OCI-LY7 (cell line): ENCODE measurements around the gene OTOF. TPM values are rescaled to one million over a fixed set of nuclear protein-coding genes. Genes with fewer than 3 reads are reported as not detected.

Source experiments
- BruUV-seq: library from RNA; stranded (reverse); fragments of 400-500 nt; replicated peaks from 2 replicates; lab custom pipeline; 2021; lab: Mats Ljungman, UMichigan
- CTCF ChIA-PET: fragments of 300-600 bp; sonication (Branson Sonifier 250); formaldehyde crosslinking; loops from one replicate; lab custom pipeline; 2022; ENCODE audit warnings: antibody characterized with exemption; ENCODE audit not compliant: unreplicated experiment; lab: Charles Lee
- POLR2A ChIA-PET: fragments of 300-600 bp; sonication (Branson Sonifier 250); formaldehyde crosslinking; loops from one replicate; lab custom pipeline; 2022; ENCODE audit warnings: antibody characterized with exemption; lab: Charles Lee
- DNase-seq: peaks from one replicate; pipeline ENCODE4 v3.0.0-alpha.2; 2015; ENCODE audit warnings: low spot score
- H2AFZ ChIP-seq: fragments of 200-600 bp; sonication (generic), shearing (Covaris generic); 2 replicates; pipeline ENCODE4 v1.6.1; 2014; ENCODE audit warnings: mild to moderate bottlenecking, antibody characterized with exemption, low read length, moderate library complexity
- H3K27ac ChIP-seq: fragments of 200-600 bp; sonication (generic); 2 replicates; pipeline ENCODE4 v1.5.1; 2014; ENCODE audit warnings: mixed run types, low read depth, mild to moderate bottlenecking, moderate library complexity, low read length, inconsistent platforms; ENCODE audit not compliant: poor library complexity, severe bottlenecking
- H3K36me3 ChIP-seq: fragments of 200-600 bp; sonication (generic); 2 replicates; pipeline ENCODE4 v1.6.1; 2014; ENCODE audit warnings: mild to moderate bottlenecking, antibody characterized with exemption, low read length, moderate library complexity, mixed read lengths; ENCODE audit not compliant: insufficient read depth
- H3K4me1 ChIP-seq: fragments of 200-600 bp; sonication (generic); 2 replicates; pipeline ENCODE4 v1.5.1; 2014; ENCODE audit warnings: mild to moderate bottlenecking, low read length; ENCODE audit not compliant: insufficient read depth, poor library complexity, severe bottlenecking
- H3K4me2 ChIP-seq: fragments of 200-600 bp; sonication (generic); 2 replicates; pipeline ENCODE4 v1.6.1; 2014; ENCODE audit warnings: mild to moderate bottlenecking, low read length
- H3K4me3 ChIP-seq: fragments of 200-600 bp; sonication (generic); 2 replicates; pipeline ENCODE4 v1.5.1; 2014; ENCODE audit warnings: mild to moderate bottlenecking, low read depth, low read length; ENCODE audit not compliant: poor library complexity, severe bottlenecking
- H3K79me2 ChIP-seq: fragments of 200-600 bp; sonication (generic); 2 replicates; pipeline ENCODE4 v1.6.1; 2016; ENCODE audit warnings: low read depth, mild to moderate bottlenecking, low read length, moderate library complexity, mixed read lengths; ENCODE audit not compliant: insufficient read depth
- H3K9me2 ChIP-seq: fragments of 200-600 bp; sonication (generic); 2 replicates; pipeline ENCODE4 v1.6.1; 2016; ENCODE audit warnings: mild to moderate bottlenecking, low read length, mixed read lengths; ENCODE audit not compliant: insufficient read depth
- H3K9me3 ChIP-seq: fragments of 200-600 bp; sonication (generic); 2 replicates; pipeline ENCODE4 v1.6.1; 2014; ENCODE audit warnings: mild to moderate bottlenecking, mixed run types, low read length, mixed read lengths
- H4K20me1 ChIP-seq: fragments of 200-600 bp; sonication (generic); 2 replicates; pipeline ENCODE4 v1.6.1; 2014; ENCODE audit warnings: mild to moderate bottlenecking, antibody characterized with exemption, low read length, moderate library complexity, mixed read lengths; ENCODE audit not compliant: insufficient read depth
- EZH2phosphoT487 ChIP-seq: fragments of 200-600 bp; sonication (generic); IDR thresholded peaks from 2 replicates; pipeline ENCODE4 v1.6.1; 2018; ENCODE audit warnings: low read depth, borderline replicate concordance, mild to moderate bottlenecking, mixed run types, antibody characterized with exemption, low read length, moderate library complexity, mixed read lengths
- intact Hi-C: fragments of 100-400 bp; cut with micrococcal nuclease; formaldehyde crosslinking; loops from one replicate; pipeline ENCODE4 v1.10.0; 2022; ENCODE audit not compliant: unreplicated experiment
- total RNA-seq, 2 experiments: library from RNA; depleted of rRNA in 1 of 2; stranded (reverse); fragments of >200 nt in 1 of 2; shearing (Covaris generic) in 1 of 2; gene quantifications; 2 replicates each; pipeline ENCODE4 v1.2.3, GENCODE V29; 2014 to 2022
- TF ChIP-seq, protein P1 (sequence below): fragments of 200-600 bp; sonication (generic); conservative IDR thresholded peaks from 2 replicates; pipeline ENCODE4 v1.5.1; 2014; ENCODE audit warnings: mild to moderate bottlenecking, antibody characterized with exemption, low read length, moderate library complexity, mixed read lengths

OTOF gene
- total RNA-seq, 2 experiments from 2014 or later, result not detected

DNA sequence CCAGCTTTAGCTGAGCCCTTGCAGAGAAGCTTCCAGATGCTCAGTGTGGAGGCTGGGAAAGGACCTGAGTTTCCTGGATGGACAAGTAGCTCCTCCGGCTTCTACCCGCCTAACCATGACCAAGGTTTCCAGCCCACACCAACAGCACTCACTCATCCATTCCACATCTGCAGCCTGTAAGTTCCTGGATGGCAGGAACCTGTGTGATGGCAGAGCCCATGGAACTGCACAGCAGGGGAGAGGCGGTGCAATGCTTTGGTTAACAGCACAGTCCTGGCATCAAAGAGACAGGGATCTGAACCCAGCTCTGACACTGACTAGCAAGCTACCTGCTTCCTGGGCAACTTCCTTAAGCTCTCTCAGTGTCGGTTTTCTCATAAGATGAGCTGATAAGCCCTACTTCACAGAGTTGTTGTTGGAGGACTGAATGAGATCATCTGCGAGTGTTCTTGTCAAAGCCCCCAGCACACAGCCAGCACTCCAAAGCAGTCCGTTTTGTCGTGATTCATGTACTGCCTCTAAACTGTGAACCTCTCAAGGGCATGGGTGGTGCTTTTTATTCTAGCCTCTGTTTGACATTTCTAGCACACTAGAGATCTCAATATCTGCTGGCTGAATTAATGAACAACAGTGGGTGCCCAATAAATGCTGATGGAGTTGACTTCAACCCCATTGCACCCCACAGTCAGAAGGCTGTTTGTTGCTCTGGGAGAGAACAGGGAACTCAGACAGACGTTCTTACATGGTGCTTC, 41.6 kb upstream of the OTOF start:
- POLR2A ChIA-PET, result interaction anchor here (0.5 to 0.6 kb wide), 2 partner anchors 9 to 1028 kb away, joined by 3 read pairs; no protein-coding TSS in a partner anchor
- DNase-seq, result no peak
- no peak overlapping the region for H3K27ac ChIP-seq
- H3K36me3 ChIP-seq, result no peaks in the 10 kb centered on the region
- no peaks in the 10 kb centered on the region for H3K9me3 ChIP-seq
- H3K4me3 ChIP-seq, result no peak overlapping the region
- no peak overlapping the region for H3K4me2 ChIP-seq
- H4K20me1 ChIP-seq, result no peaks in the 10 kb centered on the region
- TF ChIP-seq, protein P1, sequence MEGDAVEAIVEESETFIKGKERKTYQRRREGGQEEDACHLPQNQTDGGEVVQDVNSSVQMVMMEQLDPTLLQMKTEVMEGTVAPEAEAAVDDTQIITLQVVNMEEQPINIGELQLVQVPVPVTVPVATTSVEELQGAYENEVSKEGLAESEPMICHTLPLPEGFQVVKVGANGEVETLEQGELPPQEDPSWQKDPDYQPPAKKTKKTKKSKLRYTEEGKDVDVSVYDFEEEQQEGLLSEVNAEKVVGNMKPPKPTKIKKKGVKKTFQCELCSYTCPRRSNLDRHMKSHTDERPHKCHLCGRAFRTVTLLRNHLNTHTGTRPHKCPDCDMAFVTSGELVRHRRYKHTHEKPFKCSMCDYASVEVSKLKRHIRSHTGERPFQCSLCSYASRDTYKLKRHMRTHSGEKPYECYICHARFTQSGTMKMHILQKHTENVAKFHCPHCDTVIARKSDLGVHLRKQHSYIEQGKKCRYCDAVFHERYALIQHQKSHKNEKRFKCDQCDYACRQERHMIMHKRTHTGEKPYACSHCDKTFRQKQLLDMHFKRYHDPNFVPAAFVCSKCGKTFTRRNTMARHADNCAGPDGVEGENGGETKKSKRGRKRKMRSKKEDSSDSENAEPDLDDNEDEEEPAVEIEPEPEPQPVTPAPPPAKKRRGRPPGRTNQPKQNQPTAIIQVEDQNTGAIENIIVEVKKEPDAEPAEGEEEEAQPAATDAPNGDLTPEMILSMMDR, result no peak
- no peak for TF ChIP-seq EZH2phosphoT487
- H3K4me1 ChIP-seq, result no peaks in the 10 kb centered on the region
- no peaks in the 10 kb centered on the region for H3K79me2 ChIP-seq
- H3K9me2 ChIP-seq, result no peaks in the 10 kb centered on the region
- no peak overlapping the region for H2AFZ ChIP-seq
- intact Hi-C loops, result no loop called here
- CTCF ChIA-PET, result no interaction called here
- no TSS peak for BruUV-seq

DNA sequence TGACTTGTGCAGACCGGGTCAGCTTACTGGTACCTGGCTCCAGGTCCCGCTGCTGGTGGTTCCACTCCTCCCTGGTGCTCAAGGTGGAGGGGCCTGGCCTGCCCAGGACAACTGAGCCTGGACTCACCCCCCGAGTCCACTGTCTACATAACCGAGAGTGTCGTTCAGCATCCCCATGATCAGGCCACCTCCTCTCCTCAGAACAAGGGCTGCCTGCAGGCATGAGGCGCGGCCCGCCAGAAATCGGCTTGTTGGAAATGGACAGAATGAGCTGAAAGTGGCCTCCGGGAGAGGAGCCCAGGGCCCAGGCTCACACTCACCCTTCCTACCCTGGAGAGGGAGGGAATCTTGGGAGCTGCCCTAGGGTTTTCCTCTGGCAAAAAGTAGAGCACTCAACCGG, 38.9 kb upstream of the OTOF start:
- no peak for DNase-seq
- ChIA-PET POLR2A (no interaction called here), CTCF (no interaction called here)
- no peaks in the 10 kb centered on the region for H3K79me2 ChIP-seq
- H3K4me3 ChIP-seq, result no peak overlapping the region
- intact Hi-C loops, result no loop called here
- no peak for TF ChIP-seq EZH2phosphoT487
- TF ChIP-seq, protein P1, result no peak
- no peaks in the 10 kb centered on the region for H3K9me2 ChIP-seq
- no peak overlapping the region for H3K27ac ChIP-seq
- no peaks in the 10 kb centered on the region for H3K36me3 ChIP-seq
- H4K20me1 ChIP-seq, result no peaks in the 10 kb centered on the region
- no TSS peak for BruUV-seq
- no peaks in the 10 kb centered on the region for H3K4me1 ChIP-seq
- H3K4me2 ChIP-seq, result no peak overlapping the region
- no peaks in the 10 kb centered on the region for H3K9me3 ChIP-seq
- H2AFZ ChIP-seq, result no peak overlapping the region

DNA sequence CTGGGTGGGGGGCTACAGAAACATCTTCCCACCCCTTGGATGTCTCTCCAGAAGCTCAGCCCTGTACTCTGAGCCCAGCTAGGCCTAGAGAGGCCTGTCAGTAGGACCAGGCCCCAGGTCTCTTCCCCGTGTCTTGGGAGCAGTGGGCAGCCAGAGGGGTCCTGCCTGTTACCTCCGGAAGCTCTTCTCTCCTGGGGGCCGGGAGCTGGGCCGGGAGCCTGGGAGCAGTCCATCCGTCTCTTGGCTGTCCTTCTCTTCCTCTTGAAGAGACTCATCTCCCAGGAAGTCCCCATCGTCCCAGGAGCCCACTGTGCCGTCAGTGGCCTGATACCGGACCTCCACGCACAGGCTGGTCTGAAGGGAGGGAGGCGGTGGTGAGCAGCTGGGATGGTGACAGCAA, 38.3 kb upstream of the OTOF start:
- Histone ChIP-seq H4K20me1 (no peaks in the 10 kb centered on the region), H3K36me3 (no peaks in the 10 kb centered on the region), H3K4me3 (no peak overlapping the region), H3K4me2 (no peak overlapping the region), H3K4me1 (no peaks in the 10 kb centered on the region), H3K79me2 (no peaks in the 10 kb centered on the region), H3K9me3 (no peaks in the 10 kb centered on the region), H2AFZ (no peak overlapping the region), H3K9me2 (no peaks in the 10 kb centered on the region), H3K27ac (no peak overlapping the region)
- DNase-seq, result no peak
- intact Hi-C loops, result no loop called here
- CTCF ChIA-PET, result no interaction called here
- POLR2A ChIA-PET, result no interaction called here
- BruUV-seq, result no TSS peak
- TF ChIP-seq, protein P1, result no peak
- no peak for TF ChIP-seq EZH2phosphoT487
